ENCODE results near the gene TNFRSF18.

Gene TNFRSF18

GRCh38 chr1:1157033-1157365, 49.4 kb downstream of the TNFRSF18 start:
- no peak overlapping the region for H3K27ac ChIP-seq

GRCh38 chr1:1156140-1157032, 50.0 kb downstream of the TNFRSF18 start:
- H3K27ac ChIP-seq, result no peak overlapping the region
- no peak for DNase-seq (ENCODE audit: low read depth, low spot score)

More at GRCh38 chr1:1157033-1157365, 49.4 kb downstream of the TNFRSF18 start:
- no peak for DNase-seq (ENCODE audit: low read depth, low spot score)

- DNase-seq (ENCODE audit: low read depth, low spot score), result no peak
These were observed 51.1 kb downstream of the TNFRSF18 start for GRCh38 chr1:1155258-1155657.

GRCh38 chr1:1153874-1154273, 52.5 kb downstream of the TNFRSF18 start:
- DNase-seq (ENCODE audit: low read depth, low spot score), result no peak

More at GRCh38 chr1:1155258-1155657, 51.1 kb downstream of the TNFRSF18 start:
- H3K27ac ChIP-seq, result no peak overlapping the region

More at GRCh38 chr1:1153874-1154273, 52.5 kb downstream of the TNFRSF18 start:
- H3K27ac ChIP-seq, result no peak overlapping the region

Measured in epithelial cell of prostate (primary cell).